Uterus (tissue), 4 donors: ENCODE measurements around the gene PAXIP1. TPM values are rescaled to one million over a fixed set of nuclear protein-coding genes. Genes with fewer than 3 reads are reported as not detected.

Experiments
- DNase-seq, 2 donors: peaks; one replicate each; pipeline ENCODE4 v3.0.0-alpha.2; 2019 to 2020
- H3K27ac ChIP-seq, 2 donors: fragments of 200-600 bp; sonication (generic); 1 replicate in 1 of 2; 2 replicates in 1 of 2; pipeline ENCODE4 v1.5.1; 2016 to 2018
- H3K27me3 ChIP-seq, 2 donors: fragments of 200-600 bp; sonication (generic); one replicate each; pipeline ENCODE4 v1.5.1; 2018 to 2019; ENCODE audit warnings: control low read depth in 1 of 2
- H3K36me3 ChIP-seq, 2 donors: fragments of 200-600 bp; sonication (generic); one replicate each; pipeline ENCODE4 v1.5.1; 2019; ENCODE audit warnings: control low read depth in 1 of 2
- H3K4me1 ChIP-seq, 2 donors: fragments of 200-600 bp; sonication (generic); one replicate each; pipeline ENCODE4 v1.5.1; 2018 to 2019; ENCODE audit warnings: control low read depth in 1 of 2
- H3K4me3 ChIP-seq, 2 donors: fragments of 200-600 bp; sonication (generic); 1 replicate in 1 of 2; 2 replicates in 1 of 2; pipeline ENCODE4 v1.5.1; 2018 to 2019; ENCODE audit warnings: mild to moderate bottlenecking in 1 of 2
- H3K9me3 ChIP-seq, 2 donors: fragments of 200-600 bp; sonication (generic); one replicate each; pipeline ENCODE4 v1.5.1; 2019; ENCODE audit warnings: control low read depth in 1 of 2
- CTCF ChIP-seq, 4 experiments: fragments of 200-600 bp in 2 of 4; fragments of 450-650 bp in 2 of 4; sonication (generic) in 2 of 4; IDR thresholded peaks; one replicate each; pipeline ENCODE4 v1.5.1; 2016 to 2019; ENCODE audit warnings: antibody characterized with exemption in 4 of 4, mild to moderate bottlenecking in 2 of 4, moderate library complexity in 1 of 4
- POLR2A ChIP-seq, 2 donors: fragments of 450-650 bp; IDR thresholded peaks; one replicate each; pipeline ENCODE4 v1.6.1; 2016; ENCODE audit warnings: antibody characterized with exemption in 2 of 2, mild to moderate bottlenecking in 1 of 2, moderate library complexity in 1 of 2
- intact Hi-C: fragments of 100-400 bp; cut with DNase I; formaldehyde crosslinking; loops from one replicate; pipeline ENCODE4 v1.15.1; 2023; ENCODE audit warnings: low total_unique reads
- total RNA-seq, 4 donors: library from RNA; depleted of rRNA in 3 of 4; stranded (reverse); fragments of >200 nt in 3 of 4; gene quantifications; one replicate each; pipeline versions ENCODE4 v1.1.0 to v1.2.4, GENCODE V29; 2014 to 2023
- donor health status: DM: yes; HTN: yes; CAD: no.

PAXIP1 gene
- total RNA-seq, 4 donors from 2014 or later = 11.2 to 22.5 (median 17.3) TPM

- H3K36me3 ChIP-seq = no peaks in the 10 kb centered on the region
- H3K4me1 ChIP-seq = no peaks in the 10 kb centered on the region
- no peak for TF ChIP-seq POLR2A (IDR thresholded peaks at IDR 0.05)
- TF ChIP-seq CTCF (IDR thresholded peaks at IDR 0.05) = no peak
- H3K9me3 ChIP-seq = no peaks in the 10 kb centered on the region
- no peak for DNase-seq
- intact Hi-C loops = no loop called here
- no peaks in the 10 kb centered on the region for H3K27me3 ChIP-seq
- no peak overlapping the region for H3K27ac ChIP-seq
- H3K4me3 ChIP-seq = no peak overlapping the region
Measured at GRCh38 chr7:154906201-154906600, 96.7 kb downstream of the PAXIP1 start.

GRCh38 chr7:154905615-154906014 lies 97.3 kb downstream of the PAXIP1 start:
- intact Hi-C loops = no loop called here
- H3K4me3 ChIP-seq = no peak overlapping the region
- H3K36me3 ChIP-seq = no peaks in the 10 kb centered on the region
- DNase-seq = no peak
- H3K27ac ChIP-seq = no peak overlapping the region
- TF ChIP-seq CTCF (IDR thresholded peaks at IDR 0.05) (no peak), POLR2A (IDR thresholded peaks at IDR 0.05) (no peak)
- no peaks in the 10 kb centered on the region for H3K27me3 ChIP-seq
- H3K9me3 ChIP-seq = no peaks in the 10 kb centered on the region
- no peaks in the 10 kb centered on the region for H3K4me1 ChIP-seq

- H3K4me1 ChIP-seq = no peaks in the 10 kb centered on the region
- H3K27ac ChIP-seq = no peak overlapping the region
- no peaks in the 10 kb centered on the region for H3K9me3 ChIP-seq
- DNase-seq = no peak
- no peak overlapping the region for H3K4me3 ChIP-seq
- intact Hi-C loops = no loop called here
- no peaks in the 10 kb centered on the region for H3K27me3 ChIP-seq
- TF ChIP-seq CTCF (IDR thresholded peaks at IDR 0.05) (no peak), POLR2A (IDR thresholded peaks at IDR 0.05) (no peak)
- H3K36me3 ChIP-seq = no peaks in the 10 kb centered on the region
Measured at GRCh38 chr7:154905146-154905545, 97.8 kb downstream of the PAXIP1 start.

GRCh38 chr7:154903083-154903731 lies 99.7 kb downstream of the PAXIP1 start:
- Histone ChIP-seq H3K4me1 (no peaks in the 10 kb centered on the region), H3K9me3 (no peaks in the 10 kb centered on the region), H3K27me3 (no peaks in the 10 kb centered on the region), H3K36me3 (no peaks in the 10 kb centered on the region), H3K4me3 (no peak overlapping the region), H3K27ac (no peak overlapping the region)
- no peak for DNase-seq
- intact Hi-C loops = no loop called here
- no peak for TF ChIP-seq CTCF (IDR thresholded peaks at IDR 0.05)
- TF ChIP-seq POLR2A (IDR thresholded peaks at IDR 0.05) = no peak

GRCh38 chr7:154902600-154903082 lies 100.3 kb downstream of the PAXIP1 start:
- Histone ChIP-seq H3K36me3 (no peaks in the 10 kb centered on the region), H3K9me3 (no peaks in the 10 kb centered on the region), H3K27ac (no peak overlapping the region), H3K4me3 (no peak overlapping the region), H3K4me1 (no peaks in the 10 kb centered on the region), H3K27me3 (no peaks in the 10 kb centered on the region)
- DNase-seq = no peak
- intact Hi-C loops = no loop called here
- TF ChIP-seq POLR2A (IDR thresholded peaks at IDR 0.05) = no peak
- no peak for TF ChIP-seq CTCF (IDR thresholded peaks at IDR 0.05)
